CD4-positive, alpha-beta T cell treated with Interleukin-6 at 100 ng/mL for 8 hours (primary cell): Measurements from ENCODE around the gene MYH9.
A peak's percentile ranks its signal among the peaks of the same experiment; 100 is the strongest.
"Not testable (repeated sequence)": the region's sequence is repeated elsewhere in the genome, so short reads cannot be mapped to it uniquely, and the experiment has no call there.

Experiments
- DNase-seq: peaks from one replicate; pipeline ENCODE4 v3.0.0-alpha.2; 2020; ENCODE audit warnings: mixed read lengths, low spot score

MYH9 gene

GRCh38 chr22:36292823-36293530 lies 94.8 kb downstream of the MYH9 start:
- no peak for DNase-seq

- DNase-seq, result no peak
Measured at GRCh38 chr22:36291831-36292740, 95.7 kb downstream of the MYH9 start.

DNA sequence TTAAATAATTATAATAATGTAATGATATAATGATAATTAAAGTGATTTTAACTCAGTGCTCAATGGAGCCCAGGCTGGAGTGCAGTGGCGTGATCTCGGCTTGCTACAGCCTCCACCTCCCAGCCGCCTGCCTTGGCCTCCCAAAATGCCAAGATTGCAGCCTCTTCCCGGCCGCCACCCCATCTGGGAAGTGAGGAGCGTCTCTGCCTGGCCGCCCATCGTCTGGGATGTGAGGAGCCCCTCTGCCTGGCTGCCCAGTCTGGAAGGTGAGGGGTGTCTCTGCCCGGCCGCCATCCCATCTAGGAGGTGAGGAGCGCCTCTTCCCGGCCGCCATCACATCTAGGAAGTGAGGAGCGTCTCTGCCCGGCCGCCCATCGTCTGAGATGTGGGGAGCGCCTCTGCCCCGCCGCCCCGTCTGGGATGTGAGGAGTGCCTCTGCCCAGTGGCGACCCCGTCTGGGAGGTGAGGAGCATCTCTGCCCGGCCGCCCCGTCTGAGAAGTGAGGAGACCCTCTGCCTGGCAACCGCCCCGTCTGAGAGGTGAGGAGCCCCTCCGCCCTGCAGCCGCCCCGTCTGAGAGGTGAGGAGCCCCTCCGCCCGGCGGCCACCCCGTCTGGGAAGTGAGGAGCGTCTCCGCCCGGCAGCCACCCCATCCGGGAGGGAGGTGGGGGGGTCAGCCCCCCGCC lies 97.2 kb downstream of the MYH9 start:
- not testable (repeated sequence) for DNase-seq

DNA sequence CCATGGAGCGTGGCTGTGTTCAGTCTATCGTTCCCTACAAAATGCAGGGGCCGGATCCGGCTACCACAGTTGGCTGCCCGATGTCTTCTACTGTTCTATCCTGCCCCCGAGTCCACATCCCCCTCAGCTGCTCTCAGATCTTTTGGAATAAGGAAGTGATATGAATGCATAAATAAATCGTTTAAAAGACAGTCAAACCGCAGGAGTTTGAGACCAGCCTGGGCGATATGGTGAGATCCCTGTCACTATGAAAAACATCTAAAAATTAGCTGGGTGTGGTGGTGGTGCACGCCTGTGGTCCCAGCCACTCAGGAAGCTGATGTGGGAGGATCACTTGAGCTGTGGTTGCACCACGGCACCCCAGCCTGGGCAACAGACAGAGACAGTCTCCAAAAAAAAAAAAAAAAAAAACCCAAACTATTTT lies 97.8 kb downstream of the MYH9 start:
- DNase-seq, result peak; percentile 37

- no peak for DNase-seq
Measured at GRCh38 chr22:36289406-36289870, 98.3 kb downstream of the MYH9 start.

DNA sequence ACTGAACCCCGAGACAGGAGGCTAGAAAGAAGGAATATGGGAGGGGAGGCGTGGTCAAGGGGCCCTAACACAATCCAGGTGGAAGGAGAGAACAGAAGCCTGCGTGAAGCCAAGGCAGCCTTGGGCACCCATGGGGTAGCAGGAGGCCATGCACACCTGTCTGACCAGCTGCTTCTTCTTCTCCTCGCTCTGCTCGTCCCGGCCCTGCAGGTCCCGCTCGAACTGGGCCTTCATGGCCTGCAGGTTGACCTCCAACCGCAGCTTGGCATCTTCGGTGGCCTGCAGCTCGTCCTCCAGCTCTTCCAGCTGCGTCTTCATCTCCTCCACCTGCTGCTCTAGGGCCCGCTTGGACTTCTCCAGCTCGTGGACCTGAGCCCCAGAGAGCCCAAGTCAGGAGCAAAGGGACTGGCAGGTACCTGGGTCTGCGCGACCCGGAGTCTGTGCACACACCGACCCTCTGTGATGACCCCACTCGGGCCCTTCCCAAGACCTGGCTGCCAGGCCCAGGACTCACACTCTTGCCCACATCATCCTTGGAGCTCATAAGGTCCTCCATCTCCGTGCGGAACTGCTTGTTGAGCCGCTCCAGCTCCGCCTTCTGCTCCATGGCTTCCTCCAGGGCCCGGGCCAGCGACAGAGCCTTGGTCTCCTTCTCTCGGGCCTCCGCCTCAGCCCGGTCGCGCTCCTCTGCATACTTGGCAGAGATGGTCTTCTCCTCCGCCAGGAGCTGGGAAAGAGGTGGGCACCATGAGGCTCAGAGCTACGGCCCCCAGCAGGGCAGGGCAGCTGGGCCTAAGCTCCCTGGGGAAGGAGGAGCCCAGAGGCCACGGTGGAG lies 99.0 kb downstream of the MYH9 start:
- DNase-seq, result no peak

- no peak for DNase-seq
Measured at GRCh38 chr22:36287881-36288515, 99.8 kb downstream of the MYH9 start.

GRCh38 chr22:36286096-36286957 lies 101.4 kb downstream of the MYH9 start:
- peak; percentile 50 for DNase-seq

GRCh38 chr22:36285545-36285944 lies 102.2 kb downstream of the MYH9 start:
- no peak for DNase-seq

DNA sequence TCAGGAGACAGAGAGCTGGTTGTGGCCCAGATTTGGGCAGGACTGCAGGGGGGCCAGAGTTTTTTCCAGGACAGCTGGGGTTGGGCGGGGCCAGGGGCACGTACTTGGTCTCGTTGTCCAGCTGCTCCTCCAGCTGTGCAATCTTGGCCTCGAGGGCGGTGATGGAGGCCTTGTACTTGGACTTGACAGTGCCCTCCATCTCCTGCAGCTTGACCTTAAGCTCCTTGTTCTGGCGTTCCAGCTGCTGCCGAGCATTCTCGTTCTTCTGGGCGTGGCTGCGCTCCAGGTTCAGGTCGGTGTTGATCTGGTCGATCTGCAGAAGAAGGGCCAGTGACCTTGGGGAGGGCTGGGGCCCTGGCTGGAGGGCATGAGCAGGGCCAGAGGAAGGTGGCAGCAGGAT lies 102.8 kb downstream of the MYH9 start:
- no peak for DNase-seq

DNA sequence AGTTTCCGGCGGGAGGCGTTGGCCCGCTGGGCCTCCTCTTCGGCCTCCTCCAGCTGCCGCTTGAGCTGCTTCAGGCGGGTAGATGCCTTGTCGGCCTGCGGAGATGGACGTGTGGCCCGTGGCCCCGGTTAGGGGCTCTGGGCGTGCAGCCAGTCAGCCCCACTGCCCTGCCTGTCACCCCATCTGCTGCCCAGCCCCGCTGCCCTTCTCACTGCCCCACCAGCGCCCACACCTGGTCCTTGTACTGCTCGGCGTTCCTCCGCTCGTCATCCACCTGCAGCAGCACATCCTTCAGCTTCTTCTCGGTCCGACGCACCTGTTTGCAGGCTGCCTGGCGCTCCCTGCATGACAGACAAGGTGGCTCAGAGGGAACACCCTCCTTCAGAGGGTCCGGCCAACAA lies 103.6 kb downstream of the MYH9 start:
- DNase-seq, result no peak

DNA sequence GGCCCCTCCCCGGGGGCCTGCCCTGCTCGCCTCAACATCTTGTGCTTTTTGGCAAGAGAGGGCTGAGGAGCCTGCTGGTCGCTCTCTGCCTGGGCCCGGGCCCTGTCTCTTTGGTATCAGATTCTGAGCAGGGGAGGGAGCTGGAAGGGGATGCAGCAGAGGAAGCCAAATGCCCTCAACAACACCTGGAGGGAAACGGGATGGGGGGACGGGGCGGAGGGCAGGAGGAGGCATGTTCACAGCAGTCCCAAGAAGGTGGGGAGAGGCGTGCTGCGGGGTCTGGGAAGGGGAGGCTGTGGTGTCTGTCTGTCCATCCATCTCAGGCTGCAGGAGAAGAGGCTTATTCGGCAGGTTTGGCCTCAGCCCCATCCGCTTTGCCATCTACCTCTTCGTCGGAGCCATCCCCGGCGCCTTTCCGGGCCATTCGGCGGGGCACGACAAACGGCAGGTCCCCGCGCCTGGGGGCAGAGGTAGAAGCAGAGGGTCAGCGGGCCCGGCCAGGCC lies 105.4 kb downstream of the MYH9 start:
- no peak for DNase-seq

GRCh38 chr22:36281781-36282327 lies 105.9 kb downstream of the MYH9 start:
- no peak for DNase-seq

DNA sequence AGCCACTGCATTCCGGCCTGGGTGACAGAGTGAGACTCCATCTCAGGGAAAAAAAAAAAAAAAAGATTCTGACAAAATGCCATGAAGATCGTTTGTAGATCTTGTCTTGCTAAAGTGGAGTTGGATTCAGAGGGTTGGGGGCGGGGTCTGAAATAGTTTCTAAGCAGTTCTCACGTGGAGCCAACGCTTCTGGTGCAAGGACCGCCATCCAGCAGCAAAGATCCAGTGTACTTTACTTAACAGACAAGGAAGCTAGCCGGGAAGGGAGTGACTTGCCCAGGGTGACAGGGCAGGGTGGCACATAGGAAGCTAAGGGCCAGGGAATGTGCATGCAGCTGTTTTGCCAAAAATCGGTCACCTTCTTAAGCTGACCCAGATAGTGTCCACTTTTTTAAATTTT lies 107.4 kb downstream of the MYH9 start:
- DNase-seq, result no peak

DNA sequence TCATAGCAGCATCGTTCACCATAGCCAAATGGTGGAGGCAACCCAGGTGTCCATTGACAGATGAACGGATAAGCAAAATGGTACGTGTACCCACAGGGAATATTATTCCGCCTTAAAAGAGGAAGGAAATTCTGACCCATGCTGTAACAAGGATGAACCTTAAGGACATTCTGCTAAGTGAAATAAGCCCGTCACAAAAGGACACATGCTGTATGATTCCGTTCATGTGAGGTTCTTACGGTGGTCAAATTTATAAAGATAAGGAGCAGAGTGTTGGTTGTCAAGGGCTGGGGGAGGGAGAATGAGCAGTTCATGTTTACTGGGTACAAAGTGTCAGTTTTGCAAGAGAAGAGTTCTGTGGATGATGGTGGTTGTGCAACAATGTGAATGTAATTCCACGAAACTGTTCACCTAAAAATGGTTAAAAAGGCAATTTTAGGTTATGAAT lies 108.5 kb downstream of the MYH9 start:
- no peak for DNase-seq

GRCh38 chr22:36277482-36278291 lies 110.1 kb downstream of the MYH9 start:
- peak; percentile 63 for DNase-seq

DNA sequence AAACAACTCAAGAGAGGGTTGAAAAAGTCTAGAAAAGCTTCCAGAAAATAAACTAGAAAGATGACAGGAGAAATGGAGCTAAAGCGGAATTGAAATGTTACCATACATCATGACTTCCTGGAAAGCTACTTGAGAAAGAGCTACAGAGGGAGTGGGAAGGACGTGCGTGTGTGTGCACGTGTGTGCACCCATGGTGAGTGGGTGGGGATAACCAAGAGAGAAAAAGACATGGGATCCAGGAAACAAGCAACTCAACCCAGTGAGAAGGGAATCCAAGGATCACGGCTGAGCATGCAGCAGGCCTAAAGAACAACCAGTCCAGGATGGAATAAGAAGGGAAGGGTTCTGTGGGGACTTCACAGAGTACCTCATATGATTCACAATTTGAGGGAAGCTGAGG lies 113.2 kb downstream of the MYH9 start:
- DNase-seq, result no peak

- DNase-seq, result not testable (repeated sequence)
Measured at GRCh38 chr22:36271951-36272350, 115.8 kb downstream of the MYH9 start.

GRCh38 chr22:36271231-36271630 lies 116.5 kb downstream of the MYH9 start:
- not testable (repeated sequence) for DNase-seq
